ENCODE data around the gene PLA2G12B.
"Not testable (repeated sequence)": the region's sequence is repeated elsewhere in the genome, so short reads cannot be mapped to it uniquely, and the experiment has no call there.

The PLA2G12B gene

GRCh38 chr10:72906446-72906845 is 48.2 kb downstream of the PLA2G12B start:
- DNase-seq = no peak

GRCh38 chr10:72904806-72905205 is 49.8 kb downstream of the PLA2G12B start:
- H3K27me3 ChIP-seq (ENCODE audit: insufficient read depth, low read depth, severe bottlenecking) = no peaks in the 10 kb centered on the region
- no peak for DNase-seq
- H3K9me3 ChIP-seq (ENCODE audit: severe bottlenecking) = no peaks in the 10 kb centered on the region
- no peak overlapping the region for H3K4me3 ChIP-seq (ENCODE audit: low read depth, low read length)
- TF ChIP-seq, protein P1, sequence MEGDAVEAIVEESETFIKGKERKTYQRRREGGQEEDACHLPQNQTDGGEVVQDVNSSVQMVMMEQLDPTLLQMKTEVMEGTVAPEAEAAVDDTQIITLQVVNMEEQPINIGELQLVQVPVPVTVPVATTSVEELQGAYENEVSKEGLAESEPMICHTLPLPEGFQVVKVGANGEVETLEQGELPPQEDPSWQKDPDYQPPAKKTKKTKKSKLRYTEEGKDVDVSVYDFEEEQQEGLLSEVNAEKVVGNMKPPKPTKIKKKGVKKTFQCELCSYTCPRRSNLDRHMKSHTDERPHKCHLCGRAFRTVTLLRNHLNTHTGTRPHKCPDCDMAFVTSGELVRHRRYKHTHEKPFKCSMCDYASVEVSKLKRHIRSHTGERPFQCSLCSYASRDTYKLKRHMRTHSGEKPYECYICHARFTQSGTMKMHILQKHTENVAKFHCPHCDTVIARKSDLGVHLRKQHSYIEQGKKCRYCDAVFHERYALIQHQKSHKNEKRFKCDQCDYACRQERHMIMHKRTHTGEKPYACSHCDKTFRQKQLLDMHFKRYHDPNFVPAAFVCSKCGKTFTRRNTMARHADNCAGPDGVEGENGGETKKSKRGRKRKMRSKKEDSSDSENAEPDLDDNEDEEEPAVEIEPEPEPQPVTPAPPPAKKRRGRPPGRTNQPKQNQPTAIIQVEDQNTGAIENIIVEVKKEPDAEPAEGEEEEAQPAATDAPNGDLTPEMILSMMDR (IDR thresholded peaks at IDR 0.05; ENCODE audit: low read depth, low read length) = no peak
- no peak overlapping the region for H3K27ac ChIP-seq
- H3K36me3 ChIP-seq = no peaks in the 10 kb centered on the region

More at GRCh38 chr10:72906446-72906845, 48.2 kb downstream of the PLA2G12B start:
- Histone ChIP-seq H3K4me3 (ENCODE audit: low read depth, low read length) (no peak overlapping the region), H3K27me3 (ENCODE audit: insufficient read depth, low read depth, severe bottlenecking) (no peaks in the 10 kb centered on the region), H3K9me3 (ENCODE audit: severe bottlenecking) (no peaks in the 10 kb centered on the region), H3K27ac (no peak overlapping the region), H3K36me3 (no peaks in the 10 kb centered on the region)
- TF ChIP-seq, protein P1 (IDR thresholded peaks at IDR 0.05; ENCODE audit: low read depth, low read length) = no peak

DNA sequence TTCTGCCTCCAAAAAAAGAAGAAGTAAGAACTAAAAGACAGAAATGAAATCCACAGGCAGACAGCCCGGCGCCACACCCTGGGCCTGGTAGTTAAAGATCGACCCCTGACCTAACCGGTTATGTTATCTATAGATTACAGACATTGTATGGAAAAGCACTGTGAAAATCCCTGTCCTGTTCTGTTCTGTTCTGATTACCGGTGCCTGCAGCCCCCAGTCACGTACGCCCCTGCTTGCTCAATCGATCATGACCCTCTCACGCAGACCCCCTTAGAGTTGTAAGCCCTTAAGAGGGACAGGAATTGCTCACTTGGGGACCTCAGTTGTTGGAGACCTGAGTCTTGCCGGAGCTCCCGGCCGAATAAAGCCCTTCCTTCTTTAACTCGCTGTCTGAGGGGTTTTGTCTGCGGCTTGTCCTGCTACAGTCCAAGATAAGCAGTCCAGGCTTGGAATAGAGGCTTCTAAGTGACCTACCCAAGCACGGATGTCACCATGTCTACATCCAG is 50.6 kb downstream of the PLA2G12B start:
- not testable (repeated sequence) for H3K36me3 ChIP-seq; H3K9me3 ChIP-seq (ENCODE audit: severe bottlenecking); H3K27me3 ChIP-seq (ENCODE audit: insufficient read depth, low read depth, severe bottlenecking); H3K4me3 ChIP-seq (ENCODE audit: low read depth, low read length); DNase-seq; H3K27ac ChIP-seq

- no peaks in the 10 kb centered on the region for H3K27me3 ChIP-seq (ENCODE audit: insufficient read depth, low read depth, severe bottlenecking)
- no peaks in the 10 kb centered on the region for H3K9me3 ChIP-seq (ENCODE audit: severe bottlenecking)
- no peaks in the 10 kb centered on the region for H3K36me3 ChIP-seq
- no peak overlapping the region for H3K27ac ChIP-seq
- no peak for DNase-seq
- TF ChIP-seq, protein P1 (IDR thresholded peaks at IDR 0.05; ENCODE audit: low read depth, low read length) = no peak
- no peak overlapping the region for H3K4me3 ChIP-seq (ENCODE audit: low read depth, low read length)
These were observed 55.1 kb downstream of the PLA2G12B start for GRCh38 chr10:72899545-72899944.

DNA sequence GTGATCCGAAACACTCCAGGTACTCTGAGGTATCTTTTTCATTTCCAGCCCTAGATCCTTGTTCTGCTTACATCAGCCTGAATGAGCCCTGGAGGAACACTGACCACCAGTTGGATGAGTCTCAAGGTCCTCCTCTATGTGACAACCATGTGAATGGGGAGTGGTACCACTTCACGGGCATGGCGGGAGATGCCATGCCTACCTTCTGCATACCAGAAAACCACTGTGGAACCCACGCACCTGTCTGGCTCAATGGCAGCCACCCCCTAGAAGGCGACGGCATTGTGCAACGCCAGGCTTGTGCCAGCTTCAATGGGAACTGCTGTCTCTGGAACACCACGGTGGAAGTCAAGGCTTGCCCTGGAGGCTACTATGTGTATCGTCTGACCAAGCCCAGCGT is 56.0 kb downstream of the PLA2G12B start:
- Histone ChIP-seq H3K27ac (no peak overlapping the region), H3K4me3 (ENCODE audit: low read depth, low read length) (no peak overlapping the region), H3K36me3 (no peaks in the 10 kb centered on the region), H3K27me3 (ENCODE audit: insufficient read depth, low read depth, severe bottlenecking) (no peaks in the 10 kb centered on the region), H3K9me3 (ENCODE audit: severe bottlenecking) (no peaks in the 10 kb centered on the region)
- TF ChIP-seq, protein P1 (IDR thresholded peaks at IDR 0.05; ENCODE audit: low read depth, low read length) = no peak
- no peak for DNase-seq

DNA sequence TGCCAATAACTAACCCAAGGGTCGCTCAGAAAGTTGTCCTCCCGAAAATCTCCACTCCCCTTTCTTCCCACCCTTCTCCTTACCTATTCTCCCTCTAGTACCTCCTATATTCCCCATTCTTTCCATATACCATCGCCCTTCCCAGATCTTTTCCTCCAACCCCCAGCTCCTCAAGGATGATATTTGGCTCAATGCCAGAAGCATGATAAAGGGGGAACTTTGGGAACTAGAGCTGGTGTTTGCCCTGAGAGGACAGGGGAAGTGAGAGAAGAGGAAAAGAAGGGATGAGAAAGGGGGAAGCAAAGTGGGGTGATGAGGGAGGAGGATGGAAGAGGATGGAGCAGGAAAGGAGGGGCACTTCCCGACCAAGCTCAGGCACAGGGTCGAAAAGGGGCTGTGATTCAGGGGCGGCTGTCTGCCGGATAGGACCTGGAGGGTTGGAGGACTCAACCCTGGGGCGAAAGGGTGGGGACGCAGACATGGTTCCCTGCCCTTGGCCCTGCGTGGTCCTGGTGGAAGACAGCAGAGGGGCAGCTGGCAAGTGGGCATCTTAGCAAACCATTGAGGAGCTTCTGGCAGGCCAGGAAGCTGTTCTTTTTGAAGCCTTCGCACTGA is 59.3 kb downstream of the PLA2G12B start:
- no peaks in the 10 kb centered on the region for H3K9me3 ChIP-seq (ENCODE audit: severe bottlenecking)
- no peak overlapping the region for H3K4me3 ChIP-seq (ENCODE audit: low read depth, low read length)
- TF ChIP-seq, protein P1 (IDR thresholded peaks at IDR 0.05; ENCODE audit: low read depth, low read length) = no peak
- no peak overlapping the region for H3K27ac ChIP-seq
- H3K36me3 ChIP-seq = no peaks in the 10 kb centered on the region
- no peak for DNase-seq
- no peaks in the 10 kb centered on the region for H3K27me3 ChIP-seq (ENCODE audit: insufficient read depth, low read depth, severe bottlenecking)

All from WERI-Rb-1 (cell line).